HFF-Myc (cell line): ENCODE results near the gene ZIC5.

Experiments
- DNase-seq: peaks from one replicate; pipeline ENCODE4 v3.0.0-alpha.2; 2011; ENCODE audit warnings: low read depth; ENCODE audit errors: extremely low read depth
- H3K4me3 ChIP-seq: replicated peaks from 2 replicates; pipeline ENCODE4 v1.5.1; 2011; ENCODE audit warnings: low read depth, mild to moderate bottlenecking, control low read depth, low read length
- CTCF ChIP-seq: IDR thresholded peaks from 2 replicates; pipeline ENCODE4 v1.5.1; 2012; ENCODE audit warnings: mild to moderate bottlenecking, low read depth, low read length, control low read depth; ENCODE audit errors: missing control alignments

ZIC5 gene

GRCh38 chr13:99991013-99991827 is 19.7 kb upstream of the ZIC5 start:
- no peak overlapping the region for H3K4me3 ChIP-seq
- TF ChIP-seq CTCF, result no peak
- DNase-seq, result no peak

- no peak overlapping the region for H3K4me3 ChIP-seq
- DNase-seq, result no peak
- TF ChIP-seq CTCF, result no peak
Measured at GRCh38 chr13:99990126-99990977, 18.8 kb upstream of the ZIC5 start.

GRCh38 chr13:99989276-99990125 is 17.9 kb upstream of the ZIC5 start:
- no peak for TF ChIP-seq CTCF
- no peak for DNase-seq
- no peak overlapping the region for H3K4me3 ChIP-seq

GRCh38 chr13:99988529-99989275 is 17.1 kb upstream of the ZIC5 start:
- H3K4me3 ChIP-seq, result no peak overlapping the region
- TF ChIP-seq CTCF, result no peak

GRCh38 chr13:99987154-99988019 is 15.8 kb upstream of the ZIC5 start:
- no peak for DNase-seq
- H3K4me3 ChIP-seq, result no peak overlapping the region
- TF ChIP-seq CTCF, result no peak

More at GRCh38 chr13:99988529-99989275, 17.1 kb upstream of the ZIC5 start:
- no peak for DNase-seq
